H1 (cell line): ENCODE data around the gene TMX2. TPM values are rescaled to one million over a fixed set of nuclear protein-coding genes. Genes with fewer than 3 reads are reported as not detected.

Source experiments
- CBX8 ChIP-seq: fragments of 300-800, 300-1000 bp; sonication (generic); IDR thresholded peaks from 2 replicates; pipeline ENCODE4 v1.7.1; 2016; ENCODE audit warnings: low read depth, low read length, borderline replicate concordance
- CHD7 ChIP-seq: fragments of 300-600 bp; sonication (generic); IDR thresholded peaks from 2 replicates; pipeline ENCODE4 v1.7.1; 2012; ENCODE audit warnings: low read length, moderate library complexity, mild to moderate bottlenecking, inconsistent platforms; ENCODE audit not compliant: insufficient replicate concordance
- CTBP2 ChIP-seq: IDR thresholded peaks from 2 replicates; pipeline ENCODE4 v1.7.0; 2011; ENCODE audit warnings: borderline replicate concordance, mild to moderate bottlenecking, moderate library complexity, mixed read lengths, low read length; ENCODE audit not compliant: insufficient read depth, insufficient read length
- CTCF ChIP-seq, 3 experiments: IDR thresholded peaks; 1 replicate in 2 of 3; 2 replicates in 1 of 3; pipeline versions ENCODE4 v1.5.1 to v1.6.1; 2011; ENCODE audit warnings: low read length in 3 of 3, mild to moderate bottlenecking in 3 of 3, inconsistent platforms in 2 of 3, low read depth in 1 of 3, moderate library complexity in 1 of 3; ENCODE audit not compliant: insufficient read depth in 1 of 3; ENCODE audit errors: control extremely low read depth in 1 of 3
- POLR2A ChIP-seq, 2 experiments: IDR thresholded peaks; 1 replicate in 1 of 2; 2 replicates in 1 of 2; pipeline ENCODE4 v1.6.1; 2011; ENCODE audit warnings: low read depth in 2 of 2, low read length in 2 of 2, mild to moderate bottlenecking in 2 of 2; ENCODE audit errors: control extremely low read depth in 1 of 2
- SIRT6 ChIP-seq: IDR thresholded peaks from one replicate; pipeline ENCODE4 v1.7.1; 2012; ENCODE audit warnings: low read length, inconsistent platforms
- SP2 ChIP-seq: IDR thresholded peaks from 2 replicates; pipeline ENCODE4 v1.6.1; 2012; ENCODE audit warnings: mild to moderate bottlenecking, low read length, inconsistent platforms
- polyA plus RNA-seq, 7 experiments: library from polyadenylated mRNA; depleted of rRNA in 3 of 7; stranded (reverse) in 5 of 7; unstranded in 2 of 7; fragments of >200 nt in 5 of 7; fragments of 200-250 nt in 2 of 7; gene quantifications; 1 replicate in 5 of 7; 2 replicates in 1 of 7; 4 replicates in 1 of 7; pipeline versions ENCODE4 v1.2.1 to v1.2.3, GENCODE V29; 2011 to 2013; ENCODE audit warnings: missing spikeins in 2 of 7, mixed read lengths in 2 of 7
- total RNA-seq: library from RNA; stranded (reverse); fragmentation: NEBNext Ultra II Directional; extraction: Animal tissue kit (Norgen Biotek cat#: 25700); gene quantifications from 2 replicates; pipeline ENCODE4 v1.2.1, GENCODE V29; 2021

Gene TMX2
- total and polyA plus RNA-seq, 2 of the 8 experiments (the other 6 are each of a cell fraction or from before 2014, with no cell fraction given) = 70.4 to 100.0 TPM

GRCh38 chr11:57778318-57779037 is 66.1 kb downstream of the TMX2 start (continued):
- TF ChIP-seq CHD7 (no peak), SP2 (no peak), CBX8 (no peak), CTCF (IDR thresholded peaks at IDR 0.05; ENCODE audit: control extremely low read depth in 1 of 3, insufficient read depth in 1 of 3, low read depth in 1 of 3, low read length in 3 of 3) (no peak), POLR2A (IDR thresholded peaks at IDR 0.05; ENCODE audit: control extremely low read depth in 1 of 2, low read depth in 2 of 2, low read length in 2 of 2) (peak; percentile 83 to 91), CTBP2 (no peak), SIRT6 (no peak)
